GM18951 (cell line): ENCODE data around the gene COA5.

ENCODE experiments used
- POLR2A ChIP-seq: IDR thresholded peaks from 4 replicates; pipeline ENCODE4 v1.6.1; 2011; ENCODE audit warnings: mild to moderate bottlenecking; ENCODE audit not compliant: insufficient read length, insufficient read depth; ENCODE audit errors: extremely low read depth
- in situ Hi-C: fragments of 300-500 bp; cut with MboI; formaldehyde crosslinking; loops from one replicate; pipeline ENCODE4 v1.12.0; 2022; ENCODE audit warnings: low sequenced_read_pairs, mixed read lengths, inconsistent platforms; ENCODE audit not compliant: unreplicated experiment

COA5 gene

GRCh38 chr2:98573426-98573825 is 34.9 kb downstream of the COA5 start:
- in situ Hi-C loops, result no loop called here
- TF ChIP-seq POLR2A, result no peak

- TF ChIP-seq POLR2A, result no peak
- in situ Hi-C loops, result no loop called here
Observed at GRCh38 chr2:98572676-98573075, 35.6 kb downstream of the COA5 start.

- no peak for TF ChIP-seq POLR2A
- in situ Hi-C loops, result no loop called here
Observed at GRCh38 chr2:98572211-98572610, 36.1 kb downstream of the COA5 start.

GRCh38 chr2:98571796-98572195 is 36.5 kb downstream of the COA5 start:
- TF ChIP-seq POLR2A, result no peak
- in situ Hi-C loops, result no loop called here

- TF ChIP-seq POLR2A, result no peak
- in situ Hi-C loops, result no loop called here
Observed at GRCh38 chr2:98571121-98571701, 37.1 kb downstream of the COA5 start.

- no peak for TF ChIP-seq POLR2A
- in situ Hi-C loops, result no loop called here
Observed at GRCh38 chr2:98570356-98570755, 38.0 kb downstream of the COA5 start.

- no peak for TF ChIP-seq POLR2A
- in situ Hi-C loops, result no loop called here
Observed at GRCh38 chr2:98569915-98570314, 38.4 kb downstream of the COA5 start.

- in situ Hi-C loops, result no loop called here
Observed at GRCh38 chr2:98569197-98569793, 39.0 kb downstream of the COA5 start.

GRCh38 chr2:98568161-98568956 is 40.0 kb downstream of the COA5 start:
- no peak for TF ChIP-seq POLR2A
- in situ Hi-C loops, result no loop called here

More at GRCh38 chr2:98569197-98569793, 39.0 kb downstream of the COA5 start:
- no peak for TF ChIP-seq POLR2A

GRCh38 chr2:98565941-98566340 is 42.4 kb downstream of the COA5 start:
- in situ Hi-C loops, result no loop called here

GRCh38 chr2:98565286-98565860 is 42.9 kb downstream of the COA5 start:
- in situ Hi-C loops, result no loop called here

More at GRCh38 chr2:98565941-98566340, 42.4 kb downstream of the COA5 start:
- no peak for TF ChIP-seq POLR2A

GRCh38 chr2:98564541-98565132 is 43.7 kb downstream of the COA5 start:
- TF ChIP-seq POLR2A, result no peak
- in situ Hi-C loops, result no loop called here

More at GRCh38 chr2:98565286-98565860, 42.9 kb downstream of the COA5 start:
- TF ChIP-seq POLR2A, result no peak

GRCh38 chr2:98563394-98563793 is 44.9 kb downstream of the COA5 start:
- no peak for TF ChIP-seq POLR2A
- in situ Hi-C loops, result no loop called here
